Natural killer cell treated with Interleukin-12 subunit alpha and Interleukin-12 subunit beta and Interleukin-15 and Interleukin-18, amount 100 ng/mL, for 72 hours (primary cell): Measurements from ENCODE around the gene PLGLB1. TPM values are rescaled to one million over a fixed set of nuclear protein-coding genes. Genes with fewer than 3 reads are reported as not detected.
"Not testable (repeated sequence)": the region's sequence is repeated elsewhere in the genome, so short reads cannot be mapped to it uniquely, and the experiment has no call there.

Experiments used
- ATAC-seq, 2 donors: fragments of 150-1000 bp; cut with Tn5 transposase in 1 of 2; sonication (Bioruptor Pico), chemical (Tn5 transposase) in 1 of 2; 2 replicates each; pipeline ENCODE4 v1.10.0; 2021
- DNase-seq: peaks from one replicate; pipeline ENCODE4 v3.0.0; 2022; ENCODE audit warnings: low spot score
- H3K27ac Mint-ChIP-seq, 2 donors: 1 replicate in 1 of 2; 2 replicates in 1 of 2; pipeline ENCODE4 v1.8.0; 2022; ENCODE audit warnings: mixed read lengths in 2 of 2, mild to moderate bottlenecking in 1 of 2, moderate library complexity in 1 of 2
- H3K27me3 Mint-ChIP-seq, 2 donors: 1 replicate in 1 of 2; 2 replicates in 1 of 2; pipeline ENCODE4 v1.8.0; 2022; ENCODE audit warnings: mixed read lengths in 2 of 2
- H3K36me3 Mint-ChIP-seq: one replicate; pipeline ENCODE4 v1.8.0; 2022; ENCODE audit warnings: mixed read lengths
- H3K4me1 Mint-ChIP-seq, 2 donors: 1 replicate in 1 of 2; 2 replicates in 1 of 2; pipeline ENCODE4 v1.8.0; 2022; ENCODE audit warnings: low read depth in 2 of 2, mixed read lengths in 2 of 2, mild to moderate bottlenecking in 1 of 2
- H3K4me3 Mint-ChIP-seq: one replicate; pipeline ENCODE4 v1.8.0; 2022; ENCODE audit warnings: mixed read lengths
- H3K9me3 Mint-ChIP-seq: 2 replicates; pipeline ENCODE4 v1.8.0; 2022; ENCODE audit warnings: mixed read lengths
- total RNA-seq, 2 donors: library from RNA; stranded (reverse); gene quantifications; one replicate each; pipeline ENCODE4 v1.2.3, GENCODE V29; 2022

The PLGLB1 gene
- total RNA-seq = 1 to 10 TPM in 1 of 2 donors, not detected in 1; 2.4 TPM

GRCh38 chr2:87021744-87022143, at the start of gene PLGLB1:
TSS of gene PLGLB1 (minus strand) at chr2:87021844. CDS start at chr2:87021783, 61 bp downstream.
- not testable (repeated sequence) for H3K27ac Mint-ChIP-seq, H3K4me1 Mint-ChIP-seq, H3K27me3 Mint-ChIP-seq, H3K36me3 Mint-ChIP-seq, DNase-seq, H3K9me3 Mint-ChIP-seq, ATAC-seq, H3K4me3 Mint-ChIP-seq

DNA sequence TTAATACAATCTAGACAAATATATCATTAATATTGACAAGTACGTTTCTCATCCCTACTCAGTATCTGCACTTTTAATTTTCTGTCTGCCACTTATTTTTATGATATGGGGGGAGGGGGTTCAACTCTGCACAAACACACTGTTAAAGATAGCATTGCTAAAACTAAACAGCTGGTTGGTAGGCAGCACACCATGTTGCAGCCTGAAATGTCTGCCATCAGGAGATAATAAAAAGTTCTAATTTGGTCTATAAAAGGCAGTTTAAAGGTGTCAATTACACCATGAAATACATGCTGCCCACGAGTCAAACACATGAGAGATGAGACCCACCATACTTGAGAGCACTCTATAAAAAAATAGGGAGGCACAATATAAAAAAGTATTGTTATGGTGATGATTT, 42.7 kb upstream of the PLGLB1 start:
- not testable (repeated sequence) for DNase-seq, ATAC-seq, H3K27me3 Mint-ChIP-seq, H3K4me1 Mint-ChIP-seq, H3K4me3 Mint-ChIP-seq, H3K27ac Mint-ChIP-seq, H3K36me3 Mint-ChIP-seq, H3K9me3 Mint-ChIP-seq

GRCh38 chr2:87063431-87063830, 41.8 kb upstream of the PLGLB1 start:
- ATAC-seq, H3K27me3 Mint-ChIP-seq, H3K9me3 Mint-ChIP-seq, DNase-seq, H3K4me1 Mint-ChIP-seq, H3K36me3 Mint-ChIP-seq, H3K4me3 Mint-ChIP-seq, H3K27ac Mint-ChIP-seq: not testable (repeated sequence)

GRCh38 chr2:87061519-87061918, 39.9 kb upstream of the PLGLB1 start:
- not testable (repeated sequence) for H3K4me1 Mint-ChIP-seq, DNase-seq, H3K4me3 Mint-ChIP-seq, H3K27me3 Mint-ChIP-seq, H3K36me3 Mint-ChIP-seq, H3K9me3 Mint-ChIP-seq, ATAC-seq, H3K27ac Mint-ChIP-seq

DNA sequence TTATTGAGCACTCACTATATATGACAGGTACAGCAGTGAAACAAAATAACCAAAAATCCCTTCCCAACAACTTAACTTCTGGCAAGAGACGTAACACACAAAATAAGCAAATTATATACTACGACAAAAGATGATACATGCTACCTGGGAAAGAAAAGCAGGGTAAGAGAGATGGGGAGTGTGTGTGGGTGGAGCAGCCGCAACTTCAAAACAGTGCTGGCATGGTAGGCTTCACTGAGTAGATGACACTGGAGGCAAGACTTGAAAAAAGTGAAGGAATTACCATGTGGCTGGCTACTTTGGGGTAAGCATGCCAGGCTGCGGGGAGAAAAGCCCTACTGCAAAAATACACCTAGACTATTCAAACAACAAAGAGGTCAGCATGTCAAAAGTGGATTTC, 36.0 kb upstream of the PLGLB1 start:
- not testable (repeated sequence) for H3K9me3 Mint-ChIP-seq, H3K36me3 Mint-ChIP-seq, H3K4me1 Mint-ChIP-seq, H3K27me3 Mint-ChIP-seq, H3K4me3 Mint-ChIP-seq, DNase-seq, ATAC-seq, H3K27ac Mint-ChIP-seq

DNA sequence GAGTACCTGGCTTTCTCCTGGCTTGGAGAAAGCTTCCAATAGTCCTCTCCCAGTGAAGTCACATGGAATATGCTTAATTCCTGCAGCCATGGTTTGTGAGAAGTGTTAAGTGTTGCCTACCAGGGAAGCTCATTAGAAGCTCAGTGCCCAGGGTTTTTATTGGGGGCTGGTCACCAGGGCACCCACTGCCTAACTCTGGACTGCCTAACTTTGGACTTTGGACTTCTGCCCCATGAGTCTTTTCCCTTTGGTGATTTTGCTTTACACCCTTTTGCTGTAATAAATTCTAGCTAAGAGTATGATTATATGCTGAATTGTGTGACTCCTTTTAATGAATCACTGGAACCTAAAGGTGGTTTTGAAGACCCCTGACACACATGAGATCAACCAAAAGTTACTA, 35.2 kb upstream of the PLGLB1 start:
- ATAC-seq, DNase-seq: not testable (repeated sequence)

DNA sequence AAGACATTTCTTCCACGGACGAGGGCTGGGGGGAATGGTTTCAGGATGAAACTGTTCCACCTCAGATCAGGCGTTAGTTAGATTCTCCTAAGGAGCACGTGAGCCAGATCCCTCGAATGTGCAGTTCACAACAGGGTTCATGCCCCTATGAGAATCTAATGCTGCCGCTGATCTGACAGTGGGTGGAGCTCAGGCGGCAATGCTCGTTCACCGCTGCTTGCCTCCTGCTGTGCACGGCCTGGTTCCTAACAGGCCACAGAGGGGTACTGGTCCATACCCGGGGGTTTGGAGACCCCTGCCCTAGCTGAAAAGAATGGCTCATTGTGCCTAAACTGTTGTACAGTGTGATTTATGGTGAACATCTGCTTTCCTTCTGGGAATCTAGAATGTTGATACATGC, 34.8 kb upstream of the PLGLB1 start:
- not testable (repeated sequence) for ATAC-seq, H3K9me3 Mint-ChIP-seq, H3K4me1 Mint-ChIP-seq, H3K27me3 Mint-ChIP-seq, DNase-seq, H3K36me3 Mint-ChIP-seq, H3K4me3 Mint-ChIP-seq, H3K27ac Mint-ChIP-seq

More for the DNA sequence above, 35.2 kb upstream of the PLGLB1 start:
- H3K4me3 Mint-ChIP-seq, H3K9me3 Mint-ChIP-seq, H3K27ac Mint-ChIP-seq, H3K4me1 Mint-ChIP-seq, H3K27me3 Mint-ChIP-seq, H3K36me3 Mint-ChIP-seq: not testable (repeated sequence)

DNA sequence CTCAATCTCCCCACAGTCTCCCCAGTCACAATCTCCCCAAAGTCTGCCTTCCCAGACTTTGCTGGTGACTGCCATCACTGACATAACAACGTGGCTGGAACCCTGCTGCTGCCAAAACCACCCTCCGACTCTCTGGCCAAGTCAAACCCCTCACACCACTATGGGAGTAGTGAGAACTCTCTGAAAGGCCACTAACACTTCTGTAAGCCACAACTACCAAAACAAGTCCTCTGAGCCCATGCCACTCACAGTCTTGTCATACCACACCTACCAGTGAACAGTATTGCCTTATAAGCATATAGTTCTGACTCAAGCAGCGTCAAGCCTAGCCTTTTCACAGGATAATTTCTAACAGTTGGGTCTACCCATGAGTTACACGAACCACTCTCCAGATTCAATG, 32.7 kb upstream of the PLGLB1 start:
- H3K36me3 Mint-ChIP-seq, H3K9me3 Mint-ChIP-seq, H3K27me3 Mint-ChIP-seq, H3K4me1 Mint-ChIP-seq: not testable (repeated sequence)
- peak; percentile 61 for DNase-seq
- ATAC-seq = peak; percentile 100
- peak overlapping the region; percentile 77 for H3K4me3 Mint-ChIP-seq
- H3K27ac Mint-ChIP-seq = peak overlapping the region; percentile 70 to 80

DNA sequence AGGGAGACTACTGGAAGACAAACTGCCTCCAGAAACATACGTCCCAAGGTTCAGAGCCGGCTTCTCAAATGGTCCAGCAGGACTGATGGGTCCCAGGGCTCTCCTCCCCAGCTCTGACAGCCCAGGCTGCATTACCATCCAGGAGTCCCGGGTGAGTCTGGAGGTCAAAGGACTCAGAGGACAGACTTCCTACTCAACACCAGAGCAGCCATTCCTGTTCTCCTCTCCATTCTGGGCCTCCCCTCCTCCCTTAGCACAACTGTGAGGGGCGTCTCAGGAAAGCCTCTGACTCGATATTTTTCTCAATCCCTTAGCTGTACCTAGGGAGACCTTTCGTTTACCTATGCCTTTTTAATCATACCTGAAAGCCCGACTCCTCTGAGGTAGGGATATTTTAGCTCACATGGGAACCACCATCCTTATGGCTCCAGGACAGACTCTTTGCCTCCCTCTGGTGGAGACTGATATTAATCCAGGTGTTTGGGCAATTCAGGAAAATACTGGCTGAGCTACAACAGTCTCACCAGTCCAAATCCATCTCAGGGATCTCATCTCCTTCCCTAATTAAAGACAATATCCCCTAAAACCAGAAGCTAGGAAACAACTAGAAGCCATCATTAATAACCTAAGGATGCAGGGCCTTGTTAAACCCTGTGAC, 19.8 kb upstream of the PLGLB1 start:
- H3K27ac Mint-ChIP-seq, H3K36me3 Mint-ChIP-seq, H3K9me3 Mint-ChIP-seq, H3K27me3 Mint-ChIP-seq, H3K4me3 Mint-ChIP-seq, H3K4me1 Mint-ChIP-seq, DNase-seq: not testable (repeated sequence)
- ATAC-seq = peak in 1 of 2 donors; percentile 63

DNA sequence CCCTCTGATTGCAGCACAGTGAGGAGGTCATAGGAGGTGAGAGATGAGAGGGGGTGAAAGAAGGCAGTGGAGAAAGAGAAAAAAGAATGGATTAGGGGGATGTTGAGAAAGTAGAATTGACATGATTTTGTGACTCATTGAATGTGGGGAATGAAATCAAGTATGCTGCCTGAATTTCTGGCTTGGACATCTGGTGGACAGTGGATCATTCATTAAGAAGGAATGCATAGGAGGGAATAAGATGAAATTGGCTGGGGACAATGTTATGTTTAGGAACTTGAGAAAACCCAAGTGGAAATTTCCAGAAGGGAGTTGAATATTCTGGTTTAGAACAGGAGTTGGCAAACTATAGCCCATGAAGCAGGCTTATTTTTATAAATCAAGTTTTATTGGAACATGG, 7.0 kb upstream of the PLGLB1 start:
- DNase-seq, H3K27me3 Mint-ChIP-seq, H3K9me3 Mint-ChIP-seq, H3K4me1 Mint-ChIP-seq, ATAC-seq, H3K36me3 Mint-ChIP-seq, H3K27ac Mint-ChIP-seq, H3K4me3 Mint-ChIP-seq: not testable (repeated sequence)

DNA sequence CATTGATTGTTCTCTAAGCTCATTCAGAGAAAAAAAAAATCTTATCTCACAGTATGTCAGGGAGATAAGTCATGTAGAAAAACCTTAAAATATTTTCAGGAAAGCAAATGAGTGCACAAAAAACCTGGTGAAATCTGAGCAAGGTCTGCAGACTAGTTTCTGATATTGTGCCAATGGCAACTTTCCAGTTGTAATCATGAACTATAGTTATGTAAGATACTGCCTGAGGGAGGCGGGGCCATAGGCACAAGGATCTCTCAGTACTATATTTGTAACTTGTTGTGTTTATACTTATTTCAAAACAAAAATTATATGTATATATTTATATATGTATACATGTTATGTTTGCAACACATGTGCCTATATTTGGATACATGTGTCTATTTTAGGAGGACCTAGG, 5.2 kb upstream of the PLGLB1 start:
- H3K36me3 Mint-ChIP-seq, H3K27ac Mint-ChIP-seq, H3K4me3 Mint-ChIP-seq, DNase-seq, H3K9me3 Mint-ChIP-seq, H3K27me3 Mint-ChIP-seq, ATAC-seq, H3K4me1 Mint-ChIP-seq: not testable (repeated sequence)

GRCh38 chr2:87025927-87026326, 4.3 kb upstream of the PLGLB1 start:
- H3K4me1 Mint-ChIP-seq, H3K27ac Mint-ChIP-seq, H3K4me3 Mint-ChIP-seq, H3K36me3 Mint-ChIP-seq, DNase-seq, ATAC-seq, H3K9me3 Mint-ChIP-seq, H3K27me3 Mint-ChIP-seq: not testable (repeated sequence)

DNA sequence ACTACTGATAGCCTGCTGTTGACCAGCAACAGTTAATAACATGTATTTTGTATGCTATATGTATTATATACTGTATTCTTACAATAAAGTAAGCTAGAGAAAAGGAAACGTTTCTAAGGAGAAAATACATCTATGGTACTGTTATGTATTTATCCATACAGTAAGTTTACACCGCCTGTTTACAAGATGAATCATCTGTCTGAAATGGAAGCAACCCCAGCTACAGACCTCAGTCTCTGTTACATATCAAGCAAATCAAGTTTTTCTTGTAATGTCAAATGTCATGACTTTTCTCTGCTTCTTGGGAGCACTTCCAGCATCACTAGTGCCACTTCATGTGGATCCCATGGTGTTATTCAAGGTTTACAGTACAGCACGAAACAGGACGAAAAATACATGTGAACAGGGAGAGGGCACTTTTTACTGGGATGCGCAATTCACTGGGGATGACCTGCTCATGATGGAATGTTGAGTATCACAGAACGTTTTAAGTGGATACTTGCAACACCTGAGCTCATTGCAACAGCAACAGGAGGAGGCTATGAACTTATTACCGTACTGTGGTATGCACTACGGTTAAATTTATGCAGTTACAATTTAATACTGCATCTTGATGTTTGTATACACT, 2.5 kb upstream of the PLGLB1 start:
- not testable (repeated sequence) for DNase-seq

GRCh38 chr2:87021043-87021442, 601 bp downstream of the PLGLB1 start:
- DNase-seq, H3K4me1 Mint-ChIP-seq, H3K4me3 Mint-ChIP-seq, H3K27me3 Mint-ChIP-seq, ATAC-seq, H3K9me3 Mint-ChIP-seq, H3K36me3 Mint-ChIP-seq, H3K27ac Mint-ChIP-seq: not testable (repeated sequence)

More for the DNA sequence above, 2.5 kb upstream of the PLGLB1 start:
- H3K4me1 Mint-ChIP-seq, H3K27ac Mint-ChIP-seq, H3K27me3 Mint-ChIP-seq, H3K9me3 Mint-ChIP-seq, H3K4me3 Mint-ChIP-seq, H3K36me3 Mint-ChIP-seq, ATAC-seq: not testable (repeated sequence)

DNA sequence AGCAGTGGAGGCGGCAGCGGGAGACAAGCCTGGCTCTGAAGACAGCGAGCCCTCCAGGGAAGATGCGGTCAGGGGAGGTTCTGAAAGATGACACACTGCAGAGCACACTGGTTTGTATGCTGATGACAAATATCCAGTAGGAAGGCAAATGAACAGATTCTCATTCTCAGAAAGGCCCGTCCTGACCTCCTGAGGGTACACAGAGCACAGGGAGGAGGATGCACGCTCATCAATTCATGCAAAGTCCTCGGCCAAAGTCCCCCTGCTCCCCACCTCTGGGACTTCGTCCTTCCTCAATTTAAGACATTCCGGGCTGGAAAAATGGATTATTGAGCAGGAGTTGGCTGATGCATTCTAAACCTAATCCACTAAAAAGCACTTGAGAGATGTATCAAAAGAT, 2.6 kb downstream of the PLGLB1 start:
- not testable (repeated sequence) for H3K9me3 Mint-ChIP-seq, H3K4me1 Mint-ChIP-seq, H3K27me3 Mint-ChIP-seq, H3K4me3 Mint-ChIP-seq, DNase-seq, ATAC-seq, H3K36me3 Mint-ChIP-seq, H3K27ac Mint-ChIP-seq
